GM21619 (cell line): ENCODE results near the gene XDH.

Experiments used
- ATAC-seq: cut with Tn5 transposase; IDR thresholded peaks from one replicate; pipeline ENCODE4 v1.9.1; 2021; ENCODE audit not compliant: unreplicated experiment

Gene XDH

GRCh38 chr2:31404302-31404701 is 10.2 kb downstream of the XDH start:
- no peak for ATAC-seq

GRCh38 chr2:31402388-31402787 is 12.2 kb downstream of the XDH start:
- ATAC-seq = no peak

- ATAC-seq = no peak
Measured at GRCh38 chr2:31401580-31401979, 13.0 kb downstream of the XDH start.

- ATAC-seq = no peak
Measured at GRCh38 chr2:31398881-31399280, 15.7 kb downstream of the XDH start.

GRCh38 chr2:31397094-31397493 is 17.4 kb downstream of the XDH start:
- ATAC-seq = no peak

GRCh38 chr2:31390324-31390723 is 24.2 kb downstream of the XDH start:
- no peak for ATAC-seq

- ATAC-seq = no peak
Measured at GRCh38 chr2:31388736-31389135, 25.8 kb downstream of the XDH start.

- no peak for ATAC-seq
Measured at GRCh38 chr2:31387850-31388249, 26.7 kb downstream of the XDH start.

GRCh38 chr2:31386648-31387047 is 27.9 kb downstream of the XDH start:
- ATAC-seq = no peak

- no peak for ATAC-seq
Measured at GRCh38 chr2:31386172-31386571, 28.4 kb downstream of the XDH start.

- no peak for ATAC-seq
Measured at GRCh38 chr2:31384771-31385276, 29.7 kb downstream of the XDH start.

- no peak for ATAC-seq
Measured at GRCh38 chr2:31384351-31384750, 30.2 kb downstream of the XDH start.

- no peak for ATAC-seq
Measured at GRCh38 chr2:31383471-31384153, 30.9 kb downstream of the XDH start.

GRCh38 chr2:31382452-31383120 is 32.0 kb downstream of the XDH start:
- ATAC-seq = no peak

GRCh38 chr2:31381601-31382000 is 32.9 kb downstream of the XDH start:
- no peak for ATAC-seq

GRCh38 chr2:31380243-31380642 is 34.3 kb downstream of the XDH start:
- no peak for ATAC-seq

- no peak for ATAC-seq
Measured at GRCh38 chr2:31379747-31380146, 34.8 kb downstream of the XDH start.

- ATAC-seq = no peak
Measured at GRCh38 chr2:31378791-31379501, 35.6 kb downstream of the XDH start.

- ATAC-seq = no peak
Measured at GRCh38 chr2:31378389-31378788, 36.2 kb downstream of the XDH start.

- no peak for ATAC-seq
Measured at GRCh38 chr2:31373127-31373526, 41.4 kb downstream of the XDH start.

- ATAC-seq = no peak
Measured at GRCh38 chr2:31372097-31372496, 42.4 kb downstream of the XDH start.

GRCh38 chr2:31371691-31372090 is 42.9 kb downstream of the XDH start:
- ATAC-seq = no peak
